ENCODE measurements around the gene TPCN1.

DNA sequence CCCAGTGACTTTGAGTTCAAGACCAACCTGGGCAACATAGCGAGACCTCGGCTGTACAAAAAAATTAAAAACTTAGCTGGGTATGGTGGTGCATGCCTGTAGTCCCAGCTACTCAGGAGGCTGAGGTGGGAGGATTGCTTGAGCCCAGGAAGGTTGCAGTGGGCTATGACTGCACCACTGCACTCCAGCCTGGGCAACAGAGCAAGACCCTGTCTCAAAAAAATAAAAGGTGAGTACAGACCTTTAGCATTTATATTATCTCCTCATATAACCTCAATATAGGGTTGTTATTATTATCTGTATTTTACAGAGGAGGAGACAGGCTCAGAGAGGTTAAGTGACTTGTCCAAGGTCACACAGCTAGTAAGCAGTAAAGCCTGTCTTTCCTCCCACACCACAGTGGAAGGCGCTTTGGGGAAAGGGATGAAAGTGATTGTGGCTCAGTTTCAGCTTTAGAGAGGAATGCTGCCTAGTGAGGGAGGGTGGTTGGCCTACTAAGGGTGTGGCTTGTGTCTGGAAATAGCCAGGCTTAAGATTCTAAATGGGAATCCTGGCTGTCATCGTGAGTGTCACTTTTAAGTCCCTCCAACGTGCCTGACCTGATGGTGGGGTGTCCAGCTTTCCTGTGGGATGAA, 7.2 kb downstream of the TPCN1 start:
- TF ChIP-seq EZH2 (IDR thresholded peaks at IDR 0.05; ENCODE audit: insufficient read depth, low read length): no peak
- TF ChIP-seq CTCF (IDR thresholded peaks at IDR 0.05; ENCODE audit: insufficient read depth, low read depth, low read length): no peak
